Effector memory CD8-positive, alpha-beta T cell (primary cell): ENCODE measurements around the gene FGB.

Experiments
- ATAC-seq: fragments of 150-1000 bp; cut with Tn5 transposase; replicated peaks from 2 replicates; pipeline ENCODE4 v1.10.0; 2021; ENCODE audit warnings: mild to moderate bottlenecking, moderate library complexity
- DNase-seq, 3 experiments: peaks; one replicate each; pipeline ENCODE4 v3.0.0; 2021
- H3K27ac Mint-ChIP-seq, 2 donors: one replicate each; pipeline ENCODE4 v1.8.0; 2022; ENCODE audit warnings: mild to moderate bottlenecking in 2 of 2, mixed read lengths in 2 of 2, moderate library complexity in 2 of 2
- H3K27me3 Mint-ChIP-seq, 2 donors: one replicate each; pipeline ENCODE4 v1.8.0; 2022; ENCODE audit warnings: mixed read lengths in 2 of 2
- H3K36me3 Mint-ChIP-seq: one replicate; pipeline ENCODE4 v1.8.0; 2022; ENCODE audit warnings: mild to moderate bottlenecking, moderate library complexity, mixed read lengths; ENCODE audit not compliant: insufficient read depth
- H3K4me1 Mint-ChIP-seq, 2 donors: one replicate each; pipeline ENCODE4 v1.8.0; 2022; ENCODE audit warnings: low read depth in 2 of 2, mixed read lengths in 2 of 2
- H3K4me3 Mint-ChIP-seq, 2 donors: one replicate each; pipeline ENCODE4 v1.8.0; 2022; ENCODE audit warnings: mild to moderate bottlenecking in 2 of 2, mixed read lengths in 2 of 2, moderate library complexity in 2 of 2
- H3K9me3 Mint-ChIP-seq, 2 donors: one replicate each; pipeline ENCODE4 v1.8.0; 2022; ENCODE audit warnings: mixed read lengths in 2 of 2

The FGB gene

GRCh38 chr4:154549894-154550790 is 12.7 kb upstream of the FGB start, which contains the start of gene PLRG1:
Gene PLRG1 (minus strand): TSS chr4:154550400. CDS start chr4:154550308, 92 bp downstream.
- ATAC-seq (peak; percentile 95), DNase-seq (peak; percentile 96)
- Mint-ChIP-seq H3K4me1 (peaks cover 14 to 24% of the 10 kb centered on the region in 2 donors), H3K27me3 (no peaks in the 10 kb centered on the region), H3K27ac (peak within 1 kb of the TSS; percentile 95 to 97), H3K9me3 (no peaks in the 10 kb centered on the region), H3K4me3 (peak within 1 kb of the TSS; percentile 93 to 96), H3K36me3 (peaks cover 28% of the 10 kb centered on the region)

GRCh38 chr4:154551872-154552686 is 10.7 kb upstream of the FGB start:
- DNase-seq, result peak; percentile 57 to 71 (median 68)
- H3K4me3 Mint-ChIP-seq, result no peak overlapping the region
- no peaks in the 10 kb centered on the region for H3K27me3 Mint-ChIP-seq
- no peak overlapping the region for H3K27ac Mint-ChIP-seq
- ATAC-seq, result peak; percentile 43
- H3K4me1 Mint-ChIP-seq, result peaks cover 14 to 24% of the 10 kb centered on the region in 2 donors
- H3K36me3 Mint-ChIP-seq, result peaks cover 18% of the 10 kb centered on the region
- no peaks in the 10 kb centered on the region for H3K9me3 Mint-ChIP-seq

GRCh38 chr4:154559141-154559493 is 3.7 kb upstream of the FGB start:
- Mint-ChIP-seq H3K36me3 (no peaks in the 10 kb centered on the region), H3K4me1 (peaks cover 1 to 8% of the 10 kb centered on the region in 2 donors), H3K4me3 (no peak overlapping the region), H3K9me3 (no peaks in the 10 kb centered on the region), H3K27ac (no peak overlapping the region), H3K27me3 (peaks cover 7 to 8% of the 10 kb centered on the region in 2 donors)
- DNase-seq, result no peak
- no peak for ATAC-seq

- Mint-ChIP-seq H3K4me3 (no peak overlapping the region), H3K27me3 (peaks cover 7 to 8% of the 10 kb centered on the region in 2 donors), H3K27ac (no peak overlapping the region), H3K36me3 (no peaks in the 10 kb centered on the region), H3K9me3 (no peaks in the 10 kb centered on the region), H3K4me1 (peaks cover 1 to 8% of the 10 kb centered on the region in 2 donors)
- ATAC-seq (peak; percentile 43), DNase-seq (no peak)
Observed at GRCh38 chr4:154559494-154560418, 3.1 kb upstream of the FGB start.

DNA sequence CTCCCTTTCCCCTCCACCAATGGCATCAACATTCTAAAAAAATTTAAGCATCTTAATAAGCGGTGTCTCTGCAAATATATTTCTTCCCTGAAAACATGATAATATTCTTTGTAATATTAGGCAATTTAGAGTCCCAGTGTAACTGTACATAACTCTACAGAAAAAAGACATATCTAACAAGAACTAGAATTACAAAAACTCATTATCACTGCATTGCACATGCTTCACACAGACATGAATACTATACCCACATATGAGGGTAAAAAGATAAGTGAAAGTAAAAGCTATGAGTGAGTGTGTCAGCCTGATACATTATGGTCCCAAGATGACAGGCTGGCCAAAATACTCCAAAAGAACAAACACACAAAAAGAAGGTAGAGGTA is 2.4 kb upstream of the FGB start:
- Mint-ChIP-seq H3K36me3 (no peaks in the 10 kb centered on the region), H3K27ac (no peak overlapping the region), H3K4me3 (no peak overlapping the region), H3K27me3 (peaks cover 7 to 8% of the 10 kb centered on the region in 2 donors), H3K9me3 (no peaks in the 10 kb centered on the region), H3K4me1 (peaks cover 1 to 8% of the 10 kb centered on the region in 2 donors)
- ATAC-seq (no peak), DNase-seq (no peak)

DNA sequence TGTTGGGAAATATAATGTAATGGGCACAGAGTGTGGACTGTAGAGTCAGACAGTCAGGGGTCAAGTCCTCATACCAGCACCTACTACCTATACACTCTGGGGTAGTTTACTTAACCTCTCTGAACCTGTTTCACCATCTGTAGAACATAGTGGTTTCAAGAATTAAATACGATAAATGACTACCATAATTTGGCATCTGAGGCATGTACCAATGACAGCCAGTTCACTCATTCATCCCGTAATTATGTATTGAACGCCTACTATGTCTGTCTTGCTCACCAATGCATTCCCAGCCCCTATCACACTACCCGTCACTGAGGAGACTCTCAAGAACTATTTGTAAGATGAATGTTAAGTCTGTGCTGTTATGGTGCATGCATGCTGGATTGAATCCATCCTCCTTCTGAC is 2.0 kb upstream of the FGB start:
- H3K4me3 Mint-ChIP-seq, result no peak overlapping the region
- peaks cover 1 to 8% of the 10 kb centered on the region in 2 donors for H3K4me1 Mint-ChIP-seq
- DNase-seq (no peak), ATAC-seq (no peak)
- peaks cover 7 to 8% of the 10 kb centered on the region in 2 donors for H3K27me3 Mint-ChIP-seq
- no peak overlapping the region for H3K27ac Mint-ChIP-seq
- no peaks in the 10 kb centered on the region for H3K36me3 Mint-ChIP-seq
- no peaks in the 10 kb centered on the region for H3K9me3 Mint-ChIP-seq

DNA sequence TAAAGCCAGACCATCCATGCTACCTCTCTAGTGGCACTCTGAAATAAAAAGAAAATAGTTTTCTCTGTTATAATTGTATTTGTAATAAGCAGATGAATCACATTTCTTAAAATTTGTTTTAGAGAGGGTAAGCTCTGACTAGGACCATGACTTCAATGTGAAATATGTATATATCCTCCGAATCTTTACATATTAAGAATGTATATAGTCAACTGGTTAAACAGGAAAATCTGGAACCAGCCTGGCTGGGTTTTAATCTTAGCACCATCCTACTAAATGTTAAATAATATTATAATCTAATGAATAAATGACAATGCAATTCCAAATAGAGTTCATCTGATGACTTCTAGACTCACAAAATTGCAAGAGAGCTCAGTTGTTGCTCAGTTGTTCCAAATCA is 1.5 kb downstream of the FGB start:
- ATAC-seq (no peak), DNase-seq (no peak)
- Mint-ChIP-seq H3K9me3 (no peaks in the 10 kb centered on the region), H3K27me3 (peaks cover 3 to 7% of the 10 kb centered on the region in 2 donors), H3K27ac (no peak overlapping the region), H3K4me3 (no peak overlapping the region), H3K4me1 (peaks cover 1 to 5% of the 10 kb centered on the region in 2 donors), H3K36me3 (no peaks in the 10 kb centered on the region)

DNA sequence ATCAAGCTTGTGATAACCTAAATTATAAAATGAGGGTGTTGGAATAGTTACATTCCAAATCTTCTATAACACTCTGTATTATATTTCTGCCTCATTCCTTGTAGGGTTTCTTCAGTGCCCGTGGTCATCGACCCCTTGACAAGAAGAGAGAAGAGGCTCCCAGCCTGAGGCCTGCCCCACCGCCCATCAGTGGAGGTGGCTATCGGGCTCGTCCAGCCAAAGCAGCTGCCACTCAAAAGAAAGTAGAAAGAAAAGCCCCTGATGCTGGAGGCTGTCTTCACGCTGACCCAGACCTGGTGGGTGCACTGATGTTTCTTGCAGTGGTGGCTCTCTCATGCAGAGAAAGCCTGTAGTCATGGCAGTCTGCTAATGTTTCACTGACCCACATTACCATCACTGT is 2.9 kb downstream of the FGB start:
- H3K36me3 Mint-ChIP-seq, result no peaks in the 10 kb centered on the region
- no peak for ATAC-seq
- H3K4me1 Mint-ChIP-seq, result peaks cover 0 to 1% of the 10 kb centered on the region in 2 donors
- no peaks in the 10 kb centered on the region for H3K9me3 Mint-ChIP-seq
- no peak overlapping the region for H3K27ac Mint-ChIP-seq
- H3K4me3 Mint-ChIP-seq, result no peak overlapping the region
- no peak for DNase-seq
- H3K27me3 Mint-ChIP-seq, result no peaks in the 10 kb centered on the region

- Mint-ChIP-seq H3K27me3 (peaks cover 0 to 6% of the 10 kb centered on the region in 2 donors), H3K4me1 (peaks cover 0 to 1% of the 10 kb centered on the region in 2 donors), H3K9me3 (no peaks in the 10 kb centered on the region), H3K27ac (no peak overlapping the region), H3K36me3 (no peaks in the 10 kb centered on the region), H3K4me3 (no peak overlapping the region)
- no peak for ATAC-seq
- no peak for DNase-seq
Observed at GRCh38 chr4:154566639-154567204, 3.9 kb downstream of the FGB start.

DNA sequence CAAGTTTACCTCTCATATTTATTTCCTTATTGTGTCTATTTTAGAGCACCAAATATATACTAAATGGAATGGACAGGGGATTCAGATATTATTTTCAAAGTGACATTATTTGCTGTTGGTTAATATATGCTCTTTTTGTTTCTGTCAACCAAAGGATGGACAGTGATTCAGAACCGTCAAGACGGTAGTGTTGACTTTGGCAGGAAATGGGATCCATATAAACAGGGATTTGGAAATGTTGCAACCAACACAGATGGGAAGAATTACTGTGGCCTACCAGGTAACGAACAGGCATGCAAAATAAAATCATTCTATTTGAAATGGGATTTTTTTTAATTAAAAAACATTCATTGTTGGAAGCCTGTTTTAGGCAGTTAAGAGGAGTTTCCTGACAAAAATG is 6.2 kb downstream of the FGB start:
- Mint-ChIP-seq H3K27ac (no peak overlapping the region), H3K36me3 (no peaks in the 10 kb centered on the region), H3K4me1 (peaks cover 0 to 1% of the 10 kb centered on the region in 2 donors), H3K27me3 (peaks cover 0 to 6% of the 10 kb centered on the region in 2 donors), H3K9me3 (no peaks in the 10 kb centered on the region), H3K4me3 (no peak overlapping the region)
- ATAC-seq (no peak), DNase-seq (no peak)

GRCh38 chr4:154569584-154569983 is 6.8 kb downstream of the FGB start:
- H3K36me3 Mint-ChIP-seq, result no peaks in the 10 kb centered on the region
- no peak for ATAC-seq
- peaks cover 0 to 10% of the 10 kb centered on the region in 2 donors for H3K27me3 Mint-ChIP-seq
- H3K9me3 Mint-ChIP-seq, result no peaks in the 10 kb centered on the region
- no peak for DNase-seq
- peaks cover 0 to 1% of the 10 kb centered on the region in 2 donors for H3K4me1 Mint-ChIP-seq
- H3K27ac Mint-ChIP-seq, result no peak overlapping the region
- no peak overlapping the region for H3K4me3 Mint-ChIP-seq

- Mint-ChIP-seq H3K4me1 (peaks cover 0 to 1% of the 10 kb centered on the region in 2 donors), H3K36me3 (no peaks in the 10 kb centered on the region), H3K27me3 (peaks cover 22 to 36% of the 10 kb centered on the region in 2 donors), H3K27ac (no peak overlapping the region), H3K9me3 (no peaks in the 10 kb centered on the region), H3K4me3 (no peak overlapping the region)
- ATAC-seq (no peak), DNase-seq (no peak)
Observed at GRCh38 chr4:154573190-154573870, 10.5 kb downstream of the FGB start.
